ENCODE measurements around the gene PLEKHA7.

Gene PLEKHA7

DNA sequence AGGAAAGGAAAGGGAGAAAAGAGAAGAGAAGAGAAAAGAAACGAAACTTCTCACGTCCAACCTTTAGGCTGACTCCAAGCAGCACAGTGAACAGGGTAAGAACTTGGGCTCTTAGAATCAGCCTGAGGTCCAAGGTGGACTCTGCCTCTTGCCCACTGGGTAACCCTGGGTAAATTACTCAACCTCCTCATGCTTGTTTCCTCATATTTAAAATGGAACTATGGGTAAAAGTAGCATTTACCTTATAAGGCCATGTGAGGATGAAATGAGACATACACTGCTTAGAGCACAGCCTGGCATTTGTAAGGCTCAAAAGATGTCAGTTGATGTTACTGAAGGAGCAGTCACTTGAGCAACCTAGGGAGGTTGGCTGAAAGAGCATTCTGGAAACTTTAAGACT is 167.9 kb downstream of the PLEKHA7 start:
- DNase-seq (ENCODE audit: low read depth, low spot score) = no peak

DNA sequence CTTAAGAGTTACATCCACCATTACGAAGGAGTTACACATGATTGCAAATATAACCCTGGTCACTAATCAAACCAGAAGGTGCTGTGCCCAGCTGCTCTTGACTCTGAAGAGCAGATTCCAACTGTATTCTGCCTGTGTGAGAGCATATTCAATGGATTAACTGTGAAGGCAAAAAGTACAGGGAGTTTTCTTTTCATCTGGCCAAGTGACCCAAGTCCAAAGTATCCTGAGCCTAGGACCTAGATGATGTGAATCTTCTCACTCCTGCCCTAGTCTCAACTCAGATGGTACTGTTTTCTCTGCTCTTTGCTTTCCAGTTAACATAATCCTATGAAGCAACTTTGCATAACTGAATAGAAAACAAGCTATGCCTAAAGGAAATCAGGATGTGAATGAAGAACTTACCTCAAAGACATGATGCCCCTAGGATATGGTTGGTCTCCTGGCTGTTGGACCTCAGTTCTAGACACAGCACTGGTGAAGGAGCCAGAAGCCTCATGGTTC is 169.9 kb downstream of the PLEKHA7 start:
- no peak for DNase-seq (ENCODE audit: low read depth, low spot score)

DNA sequence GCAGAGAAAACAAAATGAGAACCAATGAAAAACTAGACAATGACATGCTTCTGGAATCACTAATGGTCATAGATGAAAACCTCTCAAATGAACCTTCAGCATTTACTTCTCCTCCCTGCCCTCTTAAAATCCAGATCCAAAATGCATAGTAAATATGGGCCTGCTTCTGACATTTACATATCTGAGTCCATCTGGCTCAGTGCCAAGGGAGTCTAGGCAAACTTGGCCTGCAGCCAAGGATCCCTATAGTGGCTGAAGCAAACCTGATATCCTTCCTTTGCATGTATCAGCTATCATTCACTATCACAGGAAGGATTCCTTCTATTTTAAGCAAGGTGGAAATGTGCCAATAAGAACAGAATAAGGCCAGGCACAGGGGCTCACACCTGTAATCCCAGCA is 170.9 kb downstream of the PLEKHA7 start:
- DNase-seq (ENCODE audit: low read depth, low spot score) = no peak

DNA sequence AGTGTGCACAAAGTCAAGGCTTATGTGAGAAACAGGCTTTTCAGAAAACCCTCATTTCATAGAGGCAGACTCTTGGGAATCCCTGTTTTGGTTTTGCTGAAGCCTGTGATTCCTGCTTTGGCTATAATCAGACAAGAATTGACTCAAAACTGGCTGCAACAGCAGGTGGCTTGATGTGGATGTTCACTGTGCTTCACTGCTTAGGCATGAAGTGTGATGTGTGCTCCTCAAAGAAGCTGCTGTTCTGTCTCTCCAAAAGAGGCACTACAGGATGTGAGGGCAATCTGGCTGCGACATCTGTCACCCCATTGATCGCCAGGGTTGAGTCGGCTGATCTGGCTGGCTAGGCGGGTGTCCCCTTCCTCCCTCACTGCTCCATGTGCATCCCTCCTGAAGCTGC is 172.2 kb downstream of the PLEKHA7 start:
- no peak for DNase-seq (ENCODE audit: low read depth, low spot score)

DNA sequence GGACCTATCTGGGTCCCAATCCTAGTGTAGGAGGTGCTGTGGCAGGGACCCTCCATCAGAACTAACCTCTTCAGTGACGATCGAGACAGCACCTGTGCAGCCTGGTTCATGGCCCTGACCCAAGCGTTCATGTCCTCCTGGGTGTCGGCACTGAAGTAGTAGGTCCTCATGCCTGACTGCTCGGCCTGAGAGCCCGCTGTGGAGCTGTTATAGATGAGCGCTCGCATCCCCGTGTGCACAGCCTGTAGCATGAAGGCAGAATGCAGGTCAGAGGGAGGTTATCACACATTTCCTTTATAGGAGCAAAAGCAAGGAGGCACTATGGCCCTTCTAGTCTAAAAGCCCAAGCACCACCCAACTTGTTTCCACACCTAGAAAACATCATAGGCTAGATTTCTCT is 172.7 kb downstream of the PLEKHA7 start:
- DNase-seq (ENCODE audit: low read depth, low spot score) = no peak

DNA sequence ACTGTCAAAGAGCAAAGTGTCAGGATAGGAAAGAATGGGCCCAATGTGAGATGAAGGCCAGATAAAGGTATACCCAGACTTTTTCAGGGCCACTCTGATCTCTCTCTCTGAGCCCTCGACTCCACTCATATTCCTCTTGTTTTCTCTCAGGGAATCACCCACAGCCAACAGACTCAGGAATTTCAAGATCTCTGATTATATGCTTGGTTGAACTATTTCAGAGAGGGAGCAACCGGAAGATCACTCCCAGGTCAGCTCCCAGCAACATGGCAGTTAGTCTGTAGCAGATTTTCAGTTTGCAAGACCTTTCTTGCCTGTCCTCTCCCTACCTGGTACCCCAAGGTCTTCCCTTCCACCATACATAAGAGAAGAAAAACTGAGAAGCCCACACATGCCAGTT is 173.3 kb downstream of the PLEKHA7 start:
- DNase-seq (ENCODE audit: low read depth, low spot score) = no peak

DNA sequence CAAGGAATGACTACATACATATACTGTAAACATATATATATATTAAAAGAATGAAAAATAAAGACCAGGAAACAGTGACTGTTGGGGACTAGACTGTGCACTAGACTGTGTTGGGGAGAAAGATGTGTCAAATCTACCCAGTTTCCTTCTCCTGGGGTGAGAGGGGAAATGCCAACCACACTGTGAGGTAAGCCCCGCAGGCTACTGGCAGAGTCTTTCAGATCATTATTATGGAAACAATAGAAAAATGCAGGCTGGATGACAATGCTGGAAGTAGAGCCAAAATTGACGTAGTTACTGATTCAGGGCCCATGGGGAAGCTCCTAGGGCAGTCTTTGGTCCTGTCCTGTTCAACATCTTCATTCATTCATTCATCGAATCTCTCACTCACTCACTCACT is 174.4 kb downstream of the PLEKHA7 start:
- DNase-seq (ENCODE audit: low read depth, low spot score) = no peak

DNA sequence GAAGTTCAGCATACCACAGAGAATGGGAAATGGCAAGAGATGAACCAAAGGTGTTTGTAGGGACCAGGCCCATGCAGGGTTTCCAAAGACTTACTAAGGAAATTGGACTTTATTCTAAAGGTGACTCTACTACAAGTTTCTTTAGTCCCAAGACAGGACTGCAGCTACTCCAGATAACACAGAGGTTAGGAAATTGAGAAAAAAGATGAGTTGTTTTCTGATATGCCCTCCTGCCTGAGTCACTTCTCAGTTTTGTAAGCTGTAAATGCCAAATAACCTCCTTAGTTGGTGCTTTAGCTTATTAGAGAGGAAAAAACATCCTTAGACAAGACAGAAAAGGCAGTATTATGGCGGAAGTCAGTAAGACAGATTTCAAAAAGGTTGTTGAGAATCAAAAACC is 179.8 kb downstream of the PLEKHA7 start:
- DNase-seq (ENCODE audit: low read depth, low spot score) = no peak

DNA sequence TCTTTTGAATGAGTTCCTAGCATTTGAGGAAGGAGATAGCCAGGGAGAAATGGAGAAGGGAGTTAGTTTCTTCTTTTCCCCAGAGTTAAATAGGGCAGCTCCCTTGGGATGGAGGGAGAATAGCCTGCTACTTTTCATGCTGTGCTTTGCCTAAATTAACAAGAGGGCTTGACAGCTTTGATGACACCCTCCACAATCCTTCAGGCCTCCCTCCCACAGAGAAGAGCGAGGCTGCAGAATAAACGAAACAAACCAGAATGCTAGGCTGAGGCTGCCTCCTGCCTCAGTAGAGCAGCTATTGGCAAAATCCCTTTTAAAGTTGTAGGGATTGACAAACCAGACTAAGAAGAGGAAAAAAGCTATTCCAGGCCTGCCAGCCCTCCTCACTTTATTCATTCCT is 181.2 kb downstream of the PLEKHA7 start:
- DNase-seq (ENCODE audit: low read depth, low spot score) = no peak

DNA sequence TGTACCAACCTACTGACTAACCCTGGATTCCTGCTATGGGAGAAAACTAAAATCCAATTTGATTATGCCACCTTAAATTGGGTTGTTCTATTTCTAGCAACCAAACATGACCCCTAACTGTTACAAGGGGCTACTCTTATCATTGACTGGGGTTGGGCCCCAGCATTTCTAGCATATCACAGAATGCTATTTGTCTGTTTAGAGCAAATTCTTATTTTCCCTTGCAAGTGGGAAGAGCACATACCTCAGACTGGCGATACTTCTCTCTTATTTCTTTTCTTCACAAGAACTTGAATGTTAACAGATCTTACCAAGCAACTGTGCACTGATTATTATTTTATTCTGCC is 182.0 kb downstream of the PLEKHA7 start:
- no peak for DNase-seq (ENCODE audit: low read depth, low spot score)

DNA sequence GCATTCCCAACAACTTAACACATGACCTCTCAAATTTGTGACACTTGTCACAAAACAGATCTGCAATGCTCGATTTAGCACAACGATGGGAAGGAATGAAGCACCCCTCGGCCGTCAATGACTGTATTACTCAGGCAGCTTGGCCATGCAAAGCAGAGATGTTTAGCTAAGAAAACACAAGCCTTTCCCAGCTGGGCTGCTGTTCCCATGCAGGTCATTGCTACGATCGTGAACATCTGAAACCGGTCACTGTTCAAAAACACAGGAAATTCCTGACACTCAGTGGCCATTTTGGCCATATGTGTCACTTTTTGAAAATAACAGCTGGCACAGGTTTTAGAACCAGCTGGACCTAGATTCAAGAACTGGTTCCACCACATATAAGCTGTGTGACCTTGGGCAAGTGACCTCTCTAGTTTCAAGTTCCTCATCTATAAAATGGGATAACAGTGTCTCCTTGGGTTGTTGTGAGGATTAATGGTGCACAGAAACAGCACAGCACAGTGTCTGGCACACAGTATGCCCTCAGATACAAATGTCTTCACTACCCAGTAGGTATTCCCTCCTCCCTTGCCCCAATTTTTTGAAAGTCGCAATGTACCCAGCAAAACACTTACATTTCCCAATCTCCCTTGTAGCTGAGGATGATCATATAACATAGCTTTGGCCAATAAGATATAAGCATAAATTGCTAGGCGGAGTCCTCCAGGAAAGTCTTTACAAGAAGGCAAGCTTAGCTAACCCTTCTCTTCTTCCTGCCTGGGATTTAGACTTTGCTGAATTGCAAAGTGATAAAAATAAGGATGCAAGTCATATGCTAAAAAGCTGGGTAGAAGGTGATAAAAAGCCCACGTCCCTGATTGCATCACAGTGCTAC is 182.7 kb downstream of the PLEKHA7 start:
- DNase-seq (ENCODE audit: low read depth, low spot score) = no peak

DNA sequence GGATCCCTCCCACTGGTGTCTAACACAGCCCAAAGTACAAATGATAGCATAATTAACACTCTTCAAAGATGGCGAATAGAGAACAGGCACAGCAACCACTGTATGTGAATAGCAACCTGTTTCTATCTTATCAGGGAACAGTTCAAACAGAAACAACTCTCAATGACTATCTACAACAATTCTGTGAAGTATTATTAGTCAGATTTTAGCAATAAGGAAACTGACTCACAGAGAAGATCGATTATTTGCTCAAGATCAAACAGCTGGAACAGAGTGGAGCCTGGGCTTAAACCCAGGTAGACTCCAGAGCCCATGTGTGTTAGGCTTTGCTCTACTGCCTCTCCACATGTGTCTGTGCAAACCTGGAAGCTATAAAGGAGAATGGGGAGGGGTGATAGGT is 187.1 kb downstream of the PLEKHA7 start:
- no peak for DNase-seq (ENCODE audit: low read depth, low spot score)

DNA sequence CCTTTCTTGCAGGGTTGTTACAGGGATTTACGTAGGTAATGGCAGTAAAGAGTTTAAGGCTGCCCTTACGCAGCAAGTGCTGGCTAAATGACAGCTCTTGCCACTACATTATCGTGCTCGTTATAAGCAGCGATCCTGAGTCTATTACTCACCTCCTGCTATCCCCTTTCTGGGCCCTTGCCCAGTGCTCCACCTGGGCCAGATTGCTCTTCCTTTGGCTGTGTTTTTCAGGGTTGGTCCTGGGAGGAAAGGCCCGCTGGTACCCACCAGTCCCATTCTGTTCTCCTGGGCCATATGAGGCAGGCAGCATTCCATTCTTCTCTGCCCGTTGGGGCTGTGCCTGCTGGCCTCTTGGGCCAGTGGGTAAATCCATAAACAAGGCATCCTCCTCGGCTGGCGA is 188.2 kb downstream of the PLEKHA7 start:
- no peak for DNase-seq (ENCODE audit: low read depth, low spot score)

DNA sequence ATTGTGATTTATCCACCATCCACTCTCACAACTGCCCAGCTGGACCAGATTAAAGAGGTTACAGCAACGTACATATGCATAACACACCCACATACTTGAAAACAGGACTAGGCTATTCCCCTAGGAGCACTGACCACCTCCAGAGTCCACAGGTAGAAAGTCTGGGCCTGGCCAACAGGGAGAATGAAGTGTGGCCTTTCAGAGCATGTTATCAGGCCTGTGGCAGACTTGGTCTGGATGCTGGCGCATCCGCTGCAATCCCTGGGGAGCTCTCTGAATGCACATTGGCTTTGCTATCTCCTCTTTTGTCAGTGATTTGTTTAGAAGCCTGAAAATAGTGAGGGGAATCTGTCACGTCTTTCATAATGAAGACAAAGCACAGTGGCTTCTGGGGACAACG is 189.1 kb downstream of the PLEKHA7 start:
- DNase-seq (ENCODE audit: low read depth, low spot score) = no peak

DNA sequence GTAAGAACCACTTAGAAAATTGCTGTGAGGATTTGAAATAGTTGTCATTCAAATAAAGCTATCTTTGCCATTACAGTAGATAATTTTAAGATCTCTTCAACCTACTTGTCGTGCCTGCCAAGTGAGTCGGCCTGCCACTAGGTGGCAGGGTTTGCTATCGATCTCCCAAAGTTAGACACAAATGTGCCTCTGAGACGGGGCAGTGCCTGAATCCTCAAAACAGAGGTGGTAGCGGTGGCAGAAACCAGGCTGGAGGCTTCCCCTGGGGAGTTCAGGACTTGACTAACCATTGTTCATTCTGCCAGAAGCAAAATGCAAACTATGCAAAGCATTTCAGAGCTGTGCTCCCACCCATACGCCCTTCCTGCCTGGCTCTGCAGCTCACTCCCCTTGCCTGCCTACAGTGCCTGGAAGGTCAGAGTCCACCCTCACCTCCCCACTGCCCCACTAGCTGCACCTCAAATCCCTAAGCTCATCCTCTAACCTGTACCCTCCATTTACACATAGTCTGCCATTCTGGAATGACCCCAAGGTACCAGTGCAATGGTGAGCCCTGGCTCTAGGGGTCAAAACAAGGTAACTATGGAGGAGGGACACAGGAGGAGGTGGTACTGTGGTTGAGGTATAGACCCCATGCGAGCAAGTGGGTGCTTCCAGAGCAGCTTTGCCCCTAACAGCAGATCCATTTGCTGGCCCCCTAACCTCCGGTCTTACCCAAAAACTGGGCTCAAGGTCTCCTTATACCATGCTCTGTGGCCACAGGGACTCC is 193.7 kb downstream of the PLEKHA7 start:
- peak; percentile 44 for DNase-seq (ENCODE audit: low read depth, low spot score)

DNA sequence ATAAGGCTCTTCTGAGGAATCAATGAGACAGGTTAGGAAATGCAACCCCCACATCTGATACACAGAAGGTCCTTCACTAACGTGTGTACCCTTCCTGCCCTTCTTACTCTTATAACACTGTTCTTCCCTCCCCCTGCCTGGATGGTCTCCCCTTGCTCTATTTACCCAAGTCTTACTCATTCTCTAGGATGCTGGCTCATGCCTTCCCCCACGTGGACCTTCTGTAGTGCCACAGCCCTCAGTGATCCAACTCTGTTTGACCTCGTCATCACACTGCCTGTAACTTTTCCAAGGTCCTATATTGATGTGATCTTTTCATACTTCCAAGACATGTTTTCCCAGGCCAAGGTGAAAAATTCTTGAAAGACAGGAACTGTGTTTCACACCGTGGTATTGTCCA is 195.9 kb downstream of the PLEKHA7 start:
- DNase-seq (ENCODE audit: low read depth, low spot score) = no peak

DNA sequence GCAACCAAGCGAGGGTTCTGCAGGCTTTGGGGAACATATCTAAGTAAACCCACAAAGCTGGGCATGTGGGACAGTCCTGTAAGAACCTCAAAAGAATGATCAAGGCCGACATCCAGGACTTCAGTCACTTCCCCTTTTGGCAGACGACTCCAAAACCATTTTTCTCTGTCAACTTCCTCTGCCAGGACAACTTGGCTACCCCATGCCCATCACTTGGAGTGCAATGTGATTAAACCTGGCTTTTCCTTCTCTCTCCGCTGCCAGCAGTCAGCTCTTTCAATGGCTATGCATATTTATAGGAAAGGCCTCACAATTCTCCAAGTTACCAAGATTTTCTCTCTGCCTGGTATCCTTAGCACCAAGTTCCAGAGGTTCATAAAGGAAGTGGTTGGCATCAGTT is 196.9 kb downstream of the PLEKHA7 start:
- no peak for DNase-seq (ENCODE audit: low read depth, low spot score)

DNA sequence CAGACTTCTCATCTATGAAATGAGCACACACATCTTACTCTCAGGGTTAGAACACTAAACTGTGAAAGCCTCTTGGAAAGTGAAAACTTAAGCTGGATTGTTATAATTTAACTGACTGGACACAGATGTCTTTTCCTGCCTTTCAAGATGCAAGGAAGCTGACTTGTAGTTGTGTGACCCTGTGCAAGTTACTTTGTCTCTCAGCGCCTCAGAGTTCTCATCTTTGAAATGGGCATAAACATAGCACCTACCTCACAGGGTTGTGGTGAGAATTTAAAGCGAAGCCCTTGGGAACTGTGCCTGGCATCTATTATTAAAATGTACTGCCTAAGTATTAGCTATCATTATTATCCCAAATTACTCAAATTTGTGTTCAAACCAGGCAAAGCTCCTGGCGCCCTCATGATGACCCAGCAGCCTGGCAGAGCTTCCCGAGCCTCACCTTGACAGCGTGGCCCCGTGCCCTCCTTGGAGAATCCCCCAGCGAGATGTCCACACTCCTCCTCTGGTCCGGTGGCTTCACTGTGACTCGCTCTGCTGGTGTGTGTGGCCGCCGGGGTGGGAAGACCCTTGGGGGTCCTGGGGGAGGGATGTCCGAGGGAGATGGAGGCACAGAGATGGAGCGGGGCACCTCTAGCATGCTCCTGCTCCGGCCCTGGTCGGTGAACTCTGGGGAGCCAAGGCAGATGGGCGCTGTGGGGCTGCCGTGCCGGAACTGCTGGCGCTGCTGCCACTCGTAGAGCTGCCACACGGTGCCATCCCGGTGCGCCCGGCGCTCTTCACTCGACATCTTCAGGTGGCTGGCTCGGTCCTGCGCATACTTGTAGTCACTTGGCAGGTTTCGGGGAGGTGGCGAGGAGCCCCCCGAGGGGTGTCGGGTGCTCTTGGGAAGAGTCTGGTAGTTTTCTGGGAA is 197.6 kb downstream of the PLEKHA7 start:
- no peak for DNase-seq (ENCODE audit: low read depth, low spot score)

DNA sequence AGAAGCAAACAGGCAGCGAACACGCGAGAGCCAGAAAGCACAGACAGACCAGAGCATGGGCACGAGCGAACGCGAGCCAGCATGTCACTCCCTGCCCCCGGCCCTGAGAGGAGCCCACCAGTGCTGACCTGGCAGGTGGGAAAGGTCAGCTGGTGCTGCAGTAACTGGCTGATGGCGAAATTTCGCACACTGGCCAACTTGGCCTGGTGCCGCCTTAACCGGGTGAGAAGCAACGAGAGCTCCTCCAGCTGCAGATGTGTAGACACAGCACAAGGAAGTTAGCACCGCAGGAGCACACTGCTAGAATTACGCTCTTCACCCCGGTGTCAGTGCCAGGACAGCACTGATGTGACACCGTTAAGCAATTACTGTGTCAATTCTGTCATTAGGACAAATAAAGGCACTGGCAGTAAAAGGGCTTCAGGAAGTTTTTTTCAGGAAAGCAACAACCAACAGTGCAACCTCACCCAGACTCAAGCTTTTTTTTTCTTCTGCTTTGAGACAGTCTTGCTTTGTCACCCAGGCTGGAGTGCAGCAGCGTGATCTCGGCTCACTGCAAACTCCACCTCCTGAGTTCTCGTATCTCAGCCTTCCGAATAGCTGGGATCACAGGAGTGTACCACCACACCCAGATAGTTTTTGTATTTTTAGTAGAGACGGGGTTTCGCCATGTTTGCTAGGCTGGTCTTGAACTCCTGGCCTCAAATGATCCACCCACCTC is 199.0 kb downstream of the PLEKHA7 start:
- no peak for DNase-seq (ENCODE audit: low read depth, low spot score)

DNA sequence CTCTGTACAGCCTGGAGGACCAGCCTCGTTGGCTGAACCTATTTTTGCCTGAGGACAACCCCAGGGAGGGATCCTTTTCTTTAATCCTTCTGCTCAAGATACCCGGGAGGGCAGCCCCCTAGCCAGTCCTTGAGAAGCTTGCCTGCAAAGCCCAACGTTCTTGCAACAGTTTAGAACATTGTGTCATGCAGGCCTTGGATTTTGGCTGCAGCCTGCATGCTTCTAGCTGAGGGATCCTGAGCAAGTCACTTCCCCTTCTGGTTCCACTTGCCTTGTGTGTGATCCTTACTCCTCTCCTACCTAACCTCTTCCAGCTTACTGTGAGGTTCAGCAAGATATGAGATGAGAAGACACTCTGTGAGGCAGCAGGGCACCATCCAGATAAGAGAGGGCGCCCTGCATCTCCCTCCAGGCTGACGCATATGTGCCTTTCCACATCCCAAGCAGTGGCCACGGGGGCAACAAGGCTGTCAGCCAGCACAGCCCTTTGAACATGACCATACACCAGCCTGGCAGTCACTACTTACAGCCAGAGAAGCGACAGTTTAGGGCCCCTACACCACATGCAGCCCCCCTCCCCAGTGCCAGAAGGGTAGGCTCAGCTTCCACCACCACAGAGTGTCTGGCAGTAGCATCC is 199.7 kb downstream of the PLEKHA7 start:
- no peak for DNase-seq (ENCODE audit: low read depth, low spot score)

DNA sequence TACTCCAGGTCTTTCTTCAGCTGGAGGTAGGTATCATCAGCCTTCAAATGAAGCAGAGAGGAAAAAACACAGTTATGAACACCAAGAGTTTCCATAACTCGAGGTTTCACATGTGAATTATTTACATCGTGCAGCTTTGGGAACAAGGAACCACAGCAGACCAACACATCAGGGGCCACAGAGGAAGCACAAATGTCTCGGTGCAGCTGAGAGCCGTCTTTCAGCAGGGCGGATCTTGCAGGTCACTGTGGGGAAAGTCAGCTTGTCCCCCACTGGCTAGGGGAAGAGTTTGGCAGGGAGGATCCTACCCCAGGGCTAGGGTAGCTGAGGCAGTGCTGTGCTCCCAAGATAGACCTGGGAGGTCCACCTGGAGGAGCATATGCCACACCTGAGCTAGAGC is 201.1 kb downstream of the PLEKHA7 start:
- no peak for DNase-seq (ENCODE audit: low read depth, low spot score)

Data from smooth muscle cell of the brain vasculature (primary cell).